GM21423 (cell line): ENCODE data around the gene PTPN21.

ENCODE experiments used
- ATAC-seq: cut with Tn5 transposase; IDR thresholded peaks from one replicate; pipeline ENCODE4 v1.9.1; 2021; ENCODE audit warnings: mild to moderate bottlenecking, moderate library complexity; ENCODE audit not compliant: unreplicated experiment

The PTPN21 gene

GRCh38 chr14:88473791-88474190, 81.0 kb downstream of the PTPN21 start:
- ATAC-seq = no peak

GRCh38 chr14:88470542-88471440, 84.0 kb downstream of the PTPN21 start:
- ATAC-seq = no peak

GRCh38 chr14:88468406-88468805, 86.4 kb downstream of the PTPN21 start:
- ATAC-seq = no peak

- no peak for ATAC-seq
These were observed 91.5 kb downstream of the PTPN21 start for GRCh38 chr14:88463318-88463717.

GRCh38 chr14:88454886-88455285, 99.9 kb downstream of the PTPN21 start:
- ATAC-seq = no peak

GRCh38 chr14:88452231-88452630, 102.6 kb downstream of the PTPN21 start:
- ATAC-seq = no peak

- no peak for ATAC-seq
These were observed 115.7 kb downstream of the PTPN21 start for GRCh38 chr14:88439088-88439487.

- no peak for ATAC-seq
These were observed 117.1 kb downstream of the PTPN21 start for GRCh38 chr14:88437658-88438057.

GRCh38 chr14:88430976-88431375, 123.8 kb downstream of the PTPN21 start:
- no peak for ATAC-seq

GRCh38 chr14:88426271-88426670, 128.5 kb downstream of the PTPN21 start:
- no peak for ATAC-seq

- no peak for ATAC-seq
These were observed 130.2 kb downstream of the PTPN21 start for GRCh38 chr14:88424573-88424972.

GRCh38 chr14:88422919-88423650, 131.7 kb downstream of the PTPN21 start:
- ATAC-seq = no peak

- ATAC-seq = no peak
These were observed 132.8 kb downstream of the PTPN21 start for GRCh38 chr14:88422047-88422446.

- ATAC-seq = no peak
These were observed 133.5 kb downstream of the PTPN21 start for GRCh38 chr14:88421286-88421685.

- no peak for ATAC-seq
These were observed 134.6 kb downstream of the PTPN21 start for GRCh38 chr14:88420187-88420586.

GRCh38 chr14:88417594-88417993, 137.2 kb downstream of the PTPN21 start:
- ATAC-seq = no peak
